ENCODE data around the gene ASPRV1. TPM values are rescaled to one million over a fixed set of nuclear protein-coding genes. Genes with fewer than 3 reads are reported as not detected.

Gene ASPRV1
- total and polyA plus RNA-seq, 12 donors: 0.61 to 5.6 (median 1.9) TPM

- no peaks in the 10 kb centered on the region for H3K9me3 ChIP-seq (replicated peaks in 1 of 3)
- H3K27me3 ChIP-seq: no peaks in the 10 kb centered on the region
- intact Hi-C loops (cut with DNase I): no loop called here
- peak in 1 of 7 donors; percentile 6 for DNase-seq
- TF ChIP-seq CTCF (IDR thresholded peaks at IDR 0.05) (no peak), POLR2A (IDR thresholded peaks at IDR 0.05) (no peak)
- peaks cover 0 to 6% of the 10 kb centered on the region in 2 donors for H3K36me3 ChIP-seq (replicated peaks in 1 of 2)
- no peak overlapping the region for H3K27ac ChIP-seq
- H3K4me3 ChIP-seq: no peak overlapping the region
- H3K4me1 ChIP-seq (replicated peaks in 1 of 2): no peaks in the 10 kb centered on the region
- 90 to 99% (median 95%) methylated on average over 5 to 6 of the region's 6 CpGs for WGBS, 4 donors
Measured at GRCh38 chr2:69998761-69999160, 37.3 kb upstream of the ASPRV1 start.

- TF ChIP-seq POLR2A (IDR thresholded peaks at IDR 0.05): no peak
- TF ChIP-seq CTCF (IDR thresholded peaks at IDR 0.05): no peak
- peak; percentile 52 to 81 (median 65) for DNase-seq
- 79 to 91% (median 83%) methylated on average over 11 of the region's 11 CpGs for WGBS, 4 donors
Measured at GRCh38 chr2:69997015-69997830, 35.8 kb upstream of the ASPRV1 start.

GRCh38 chr2:69995511-69995910 lies 34.1 kb upstream of the ASPRV1 start:
- TF ChIP-seq CTCF (IDR thresholded peaks at IDR 0.05): no peak
- TF ChIP-seq POLR2A (IDR thresholded peaks at IDR 0.05): no peak
- H3K4me3 ChIP-seq: no peak overlapping the region
- H3K4me1 ChIP-seq (replicated peaks in 1 of 2): no peaks in the 10 kb centered on the region
- no peaks in the 10 kb centered on the region for H3K9me3 ChIP-seq (replicated peaks in 1 of 3)
- peaks cover 0 to 6% of the 10 kb centered on the region in 2 donors for H3K36me3 ChIP-seq (replicated peaks in 1 of 2)
- H3K27ac ChIP-seq: no peak overlapping the region
- 92 to 98% (median 97%) methylated on average over 3 of the region's 3 CpGs for whole genome bisulfite sequencing, 4 donors
- no peaks in the 10 kb centered on the region for H3K27me3 ChIP-seq
- intact Hi-C loops (cut with DNase I): no loop called here
- DNase-seq: peak in 1 of 7 donors; percentile 6

More at GRCh38 chr2:69997015-69997830, 35.8 kb upstream of the ASPRV1 start:
- H3K36me3 ChIP-seq (replicated peaks in 1 of 2): peaks cover 0 to 6% of the 10 kb centered on the region in 2 donors
- no peak overlapping the region for H3K4me3 ChIP-seq
- H3K27me3 ChIP-seq: no peaks in the 10 kb centered on the region
- H3K27ac ChIP-seq: no peak overlapping the region
- H3K9me3 ChIP-seq (replicated peaks in 1 of 3): no peaks in the 10 kb centered on the region
- intact Hi-C loops (cut with DNase I): no loop called here
- no peaks in the 10 kb centered on the region for H3K4me1 ChIP-seq (replicated peaks in 1 of 2)

GRCh38 chr2:69994166-69994565 lies 32.7 kb upstream of the ASPRV1 start:
- Histone ChIP-seq H3K9me3 (replicated peaks in 1 of 3) (no peaks in the 10 kb centered on the region), H3K36me3 (replicated peaks in 1 of 2) (peaks cover 0 to 6% of the 10 kb centered on the region in 2 donors), H3K27ac (no peak overlapping the region), H3K27me3 (no peaks in the 10 kb centered on the region), H3K4me1 (replicated peaks in 1 of 2) (no peaks in the 10 kb centered on the region), H3K4me3 (no peak overlapping the region)
- no peak for DNase-seq
- TF ChIP-seq CTCF (IDR thresholded peaks at IDR 0.05): no peak
- TF ChIP-seq POLR2A (IDR thresholded peaks at IDR 0.05): no peak
- intact Hi-C loops (cut with DNase I): no loop called here
- 94 to 96% (median 95%) methylated on average over 6 of the region's 6 CpGs for WGBS, 4 donors
